IPS-NIHi11 (cell line): Measurements from ENCODE around the gene FRMD3.
"Not testable (repeated sequence)": the region's sequence is repeated elsewhere in the genome, so short reads cannot be mapped to it uniquely, and the experiment has no call there.

Source experiments
- DNase-seq: peaks from one replicate; pipeline ENCODE4 v3.0.0; 2012; ENCODE audit warnings: mixed read lengths, low spot score

The FRMD3 gene

GRCh38 chr9:83521411-83521810 lies 16.8 kb downstream of the FRMD3 start:
- DNase-seq = peak; percentile 18

DNA sequence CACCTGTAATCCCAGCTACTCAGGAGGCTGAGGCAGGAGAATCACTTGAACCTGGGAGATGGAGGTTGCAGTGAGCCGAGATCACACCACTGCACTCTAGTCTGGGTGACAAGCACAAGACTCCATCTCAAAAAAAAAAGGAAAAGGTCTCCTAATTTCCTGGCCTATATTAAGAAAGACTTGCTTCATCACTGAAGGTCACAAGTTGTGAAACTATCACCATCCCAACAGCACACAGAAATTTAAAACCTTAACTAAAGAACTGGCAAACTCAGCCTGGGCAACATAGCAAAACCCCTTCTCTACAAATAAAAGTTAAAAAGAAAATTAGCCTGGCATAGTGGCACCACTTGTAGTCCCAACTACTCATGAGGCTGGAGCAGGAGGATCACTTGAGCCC lies 17.2 kb downstream of the FRMD3 start:
- no peak for DNase-seq

DNA sequence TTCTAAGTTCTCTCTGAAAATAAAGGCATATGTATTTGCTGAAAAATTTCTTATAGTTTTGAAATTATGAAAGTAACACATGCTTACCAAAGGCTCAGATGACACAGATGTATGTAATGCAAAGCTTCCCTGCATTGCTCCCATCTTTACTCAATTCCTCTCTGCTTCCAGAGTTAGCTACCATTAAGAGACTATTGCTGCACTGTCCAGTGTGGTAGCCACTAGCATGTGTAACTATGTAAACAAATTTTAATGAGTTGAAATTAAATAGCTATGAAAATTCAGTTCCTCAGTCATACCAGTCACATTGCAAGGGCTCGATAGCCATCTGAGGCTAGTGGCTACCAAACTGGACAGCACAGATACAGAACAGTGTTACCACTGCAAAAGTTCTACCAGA lies 17.9 kb downstream of the FRMD3 start:
- no peak for DNase-seq

DNA sequence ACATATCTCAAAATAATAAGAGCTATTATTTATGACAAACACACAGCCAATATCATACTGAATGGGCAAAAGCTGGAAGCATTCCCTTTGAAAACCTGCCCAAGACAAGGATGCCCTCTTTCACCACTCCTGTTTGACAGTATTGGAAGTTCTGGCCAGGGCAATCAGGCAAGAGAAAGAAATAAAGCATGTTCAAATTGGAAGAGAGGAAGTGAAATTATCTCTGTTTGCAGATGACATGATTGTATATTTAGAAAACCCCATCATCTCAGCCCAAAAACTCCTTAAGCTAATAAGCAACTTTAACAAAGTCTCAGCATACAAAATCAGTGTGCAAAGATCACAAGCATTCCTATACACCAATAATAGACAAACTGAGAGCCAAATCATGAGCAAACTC lies 20.2 kb downstream of the FRMD3 start:
- not testable (repeated sequence) for DNase-seq

DNA sequence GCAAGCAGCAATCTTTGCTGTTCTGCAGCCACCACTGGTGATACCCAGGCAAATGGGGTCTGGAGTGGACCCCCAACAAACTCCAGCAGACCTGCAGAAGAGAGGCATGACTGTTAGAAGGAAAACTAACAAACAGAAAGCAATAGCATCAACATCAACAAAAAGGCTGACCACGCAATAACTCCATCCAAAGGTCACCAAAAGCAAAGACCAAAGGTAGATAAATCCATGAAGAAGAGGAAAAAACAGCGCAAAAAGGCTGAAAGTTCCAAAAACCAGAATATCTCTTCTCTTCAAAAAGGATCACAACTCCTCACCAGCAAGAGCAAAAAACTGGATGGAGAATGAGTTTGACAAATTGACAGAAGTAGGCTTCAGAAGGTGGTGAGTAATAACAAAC lies 23.4 kb downstream of the FRMD3 start:
- DNase-seq = no peak

GRCh38 chr9:83512621-83513020 lies 25.6 kb downstream of the FRMD3 start:
- no peak for DNase-seq

GRCh38 chr9:83511051-83511450 lies 27.1 kb downstream of the FRMD3 start:
- DNase-seq = no peak

DNA sequence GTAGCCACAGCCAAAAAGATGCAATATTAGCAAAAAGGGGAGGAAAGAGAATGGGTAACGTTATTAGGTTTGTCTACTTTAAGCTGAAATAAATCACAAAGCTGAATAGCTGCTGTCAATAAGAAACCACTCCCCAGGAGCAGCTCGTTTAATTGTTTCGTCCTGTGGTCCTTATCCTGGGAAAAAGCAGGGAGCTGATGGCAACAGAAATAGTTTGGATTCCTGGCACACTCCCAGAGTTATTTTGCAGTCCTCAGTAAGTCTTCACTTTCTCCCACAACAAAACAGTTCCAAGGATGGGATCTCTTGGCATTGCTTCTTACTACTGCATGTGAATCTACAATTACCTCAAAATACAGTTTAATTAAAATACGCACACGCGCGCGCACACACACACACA lies 28.8 kb downstream of the FRMD3 start:
- DNase-seq = no peak

DNA sequence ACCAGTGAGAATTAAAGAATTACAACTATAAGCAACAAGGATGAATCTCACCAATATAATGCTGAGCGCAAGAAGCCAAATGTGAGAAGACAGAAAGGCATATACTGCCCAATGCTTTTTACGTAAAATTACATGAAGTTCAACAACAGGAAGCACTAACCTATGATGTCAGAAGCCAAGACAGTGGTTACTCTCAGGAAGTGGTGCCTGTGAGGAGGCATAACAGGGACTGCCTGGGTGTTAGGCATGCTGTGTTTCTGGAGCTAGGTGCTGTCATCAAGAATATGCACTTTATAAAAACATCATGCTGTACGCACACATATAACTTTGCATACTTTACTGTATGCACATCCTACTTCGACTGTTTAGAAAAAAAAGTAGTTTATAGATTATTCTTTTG lies 30.1 kb downstream of the FRMD3 start:
- DNase-seq = no peak

DNA sequence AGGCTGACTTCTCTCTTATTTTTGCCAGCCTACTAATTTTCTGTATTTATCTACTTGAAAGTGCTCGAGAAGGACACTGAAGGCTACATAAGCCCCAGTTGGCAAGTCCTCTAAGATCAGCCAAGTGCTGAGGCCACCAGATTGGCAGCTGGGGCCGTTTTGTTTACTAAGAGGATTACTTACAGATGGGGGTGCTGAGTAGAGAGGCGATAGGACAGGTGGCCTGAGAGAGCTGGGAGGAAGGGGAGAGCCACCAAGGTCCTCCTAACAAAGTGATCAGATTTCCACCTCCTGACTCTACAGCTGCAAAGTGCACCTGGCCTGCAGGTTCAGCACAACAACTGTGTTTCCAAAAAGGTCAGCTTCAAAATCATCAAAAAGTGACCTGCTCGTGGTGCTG lies 32.9 kb downstream of the FRMD3 start:
- DNase-seq = no peak

DNA sequence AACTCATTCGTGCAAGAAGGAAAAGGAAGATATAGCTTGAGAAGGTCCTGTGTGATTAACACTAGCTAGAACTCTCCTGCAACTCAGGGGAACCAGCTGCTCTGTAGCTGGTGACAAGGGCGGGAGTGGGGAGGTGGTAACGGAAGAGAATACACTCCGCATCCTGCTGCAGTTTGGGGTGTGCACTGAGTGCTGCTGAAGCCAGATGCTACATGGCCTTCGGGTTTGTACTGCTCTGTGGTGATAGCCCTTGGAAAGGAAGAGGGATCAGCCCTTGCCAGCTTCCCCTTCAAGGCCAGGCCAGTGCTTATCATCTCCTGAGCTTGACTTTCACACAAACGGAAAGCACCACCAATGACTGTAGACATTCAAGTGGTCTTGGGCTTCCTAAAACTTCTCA lies 34.3 kb downstream of the FRMD3 start:
- no peak for DNase-seq

GRCh38 chr9:83501565-83501964 lies 36.6 kb downstream of the FRMD3 start:
- no peak for DNase-seq

- no peak for DNase-seq
These were observed 40.8 kb downstream of the FRMD3 start for GRCh38 chr9:83497441-83497840.

GRCh38 chr9:83491995-83492394 lies 46.2 kb downstream of the FRMD3 start:
- no peak for DNase-seq

DNA sequence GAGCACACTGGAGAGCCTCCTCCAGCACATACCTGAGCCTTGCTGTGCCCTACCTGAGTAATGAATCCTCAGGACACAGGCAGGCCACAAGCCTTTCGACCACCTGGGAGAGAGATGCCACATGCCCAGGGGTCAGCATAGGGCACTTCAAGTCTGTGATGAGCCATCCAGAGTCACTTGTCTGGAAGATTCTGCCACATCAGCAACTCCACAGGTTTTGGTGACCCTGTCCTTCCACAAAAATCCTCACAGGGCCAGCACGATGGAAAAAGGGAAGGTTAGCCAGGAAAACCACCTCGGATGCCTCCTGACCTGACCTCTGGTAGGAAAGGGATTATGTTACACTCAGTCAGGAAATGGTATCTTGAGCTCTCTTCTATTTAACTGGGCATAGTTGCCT lies 46.8 kb downstream of the FRMD3 start:
- DNase-seq = no peak

GRCh38 chr9:83489961-83490360 lies 48.2 kb downstream of the FRMD3 start:
- DNase-seq = no peak

DNA sequence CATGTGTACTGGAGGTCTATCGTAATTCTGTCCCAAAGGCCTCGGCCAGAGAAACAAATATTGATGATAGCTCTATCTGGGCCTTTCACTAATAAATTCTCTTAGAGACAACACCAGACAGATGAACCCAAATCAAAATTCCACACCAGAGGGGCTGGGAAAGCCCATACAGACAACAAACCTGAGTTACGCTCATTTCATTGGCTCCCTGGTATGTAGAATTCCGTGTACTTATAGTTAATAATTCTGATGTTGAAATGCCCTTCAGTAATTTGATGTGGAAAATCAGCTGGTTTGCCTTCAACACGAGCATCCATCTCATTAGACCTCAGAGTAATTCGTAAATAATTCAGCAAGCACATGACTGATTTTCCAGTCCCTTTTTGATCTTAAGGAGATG lies 53.2 kb downstream of the FRMD3 start:
- DNase-seq = no peak

DNA sequence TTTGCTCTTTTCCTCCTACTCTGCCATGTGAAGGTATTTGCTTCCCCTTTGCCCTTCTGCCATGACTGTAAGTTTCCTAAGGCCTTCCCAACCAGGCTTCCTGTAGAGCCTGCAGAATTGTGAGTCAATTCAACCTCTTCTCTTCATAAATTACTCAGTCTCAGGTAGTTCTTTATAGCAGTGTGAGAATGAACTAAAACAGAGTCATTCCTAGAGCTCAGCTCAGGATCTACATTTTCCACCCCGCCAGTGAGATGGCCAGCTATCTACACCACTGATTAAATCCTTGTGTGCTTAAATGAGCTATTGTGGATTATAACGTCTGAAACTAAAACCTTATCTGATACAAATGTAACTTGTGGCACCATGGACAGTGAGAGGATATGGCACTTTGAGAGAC lies 55.0 kb downstream of the FRMD3 start:
- no peak for DNase-seq

GRCh38 chr9:83479765-83480164 lies 58.4 kb downstream of the FRMD3 start:
- DNase-seq = no peak

DNA sequence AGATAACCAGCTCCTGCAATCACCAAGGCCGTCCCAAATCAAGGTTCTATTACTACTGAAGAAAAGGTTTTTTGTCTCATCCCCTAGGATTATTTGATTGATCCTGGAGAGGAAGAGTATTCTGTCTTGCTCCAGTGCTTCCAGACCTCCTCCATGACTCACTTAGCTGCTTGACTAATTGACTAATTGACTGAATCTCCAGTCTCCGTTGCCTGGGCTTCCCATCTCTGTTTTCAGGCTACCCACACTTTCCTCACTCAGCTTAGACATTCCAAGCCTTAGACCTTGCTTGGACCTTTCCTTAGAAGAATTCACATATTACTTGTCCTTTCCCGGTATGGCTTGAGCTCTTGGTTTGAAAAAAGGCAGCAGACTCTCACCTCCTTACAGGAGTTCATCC lies 60.6 kb downstream of the FRMD3 start:
- DNase-seq = no peak

DNA sequence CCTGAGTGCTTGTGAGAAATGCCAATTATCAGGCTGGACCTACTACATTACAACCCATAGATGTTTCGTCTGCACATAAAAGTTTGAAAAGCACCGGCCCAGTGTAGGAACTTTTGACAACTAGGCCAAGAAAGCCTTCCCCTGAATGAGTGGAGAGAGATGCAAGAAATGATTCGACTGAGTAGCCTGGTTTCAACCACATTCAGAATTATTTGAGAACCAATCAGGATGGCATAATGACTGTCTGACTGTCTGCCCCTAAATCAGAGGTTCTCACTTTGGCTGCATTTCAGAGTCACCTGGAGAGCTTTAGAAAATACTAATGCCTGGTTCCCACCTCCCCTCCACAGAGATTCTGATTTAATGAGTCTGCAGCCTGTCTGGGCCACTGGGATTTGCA lies 61.1 kb downstream of the FRMD3 start:
- DNase-seq = no peak

GRCh38 chr9:83476513-83476912 lies 61.7 kb downstream of the FRMD3 start:
- no peak for DNase-seq

DNA sequence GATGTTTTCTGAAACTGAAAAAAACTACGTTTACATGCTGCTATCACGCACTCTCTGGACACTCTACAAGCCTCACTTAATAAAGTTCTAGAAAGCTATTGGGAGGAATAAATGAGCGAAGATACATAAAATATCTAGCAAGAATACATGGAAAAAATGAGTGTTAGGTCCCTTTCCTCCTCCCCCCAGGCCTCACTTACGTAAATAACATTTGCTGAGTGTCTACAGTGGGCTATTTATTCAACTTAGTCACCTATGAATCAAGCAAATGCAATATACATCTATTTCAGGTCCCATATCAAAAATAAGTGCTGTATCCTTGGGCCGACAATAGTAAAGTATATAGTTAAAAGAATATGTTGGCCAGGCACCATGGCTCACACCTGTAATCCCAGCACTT lies 62.5 kb downstream of the FRMD3 start:
- DNase-seq = no peak

GRCh38 chr9:83474631-83475030 lies 63.6 kb downstream of the FRMD3 start:
- DNase-seq = no peak

GRCh38 chr9:83473488-83473971 lies 64.7 kb downstream of the FRMD3 start:
- DNase-seq = no peak
